Measurements from ENCODE around the gene SPTB.

The SPTB gene

DNA sequence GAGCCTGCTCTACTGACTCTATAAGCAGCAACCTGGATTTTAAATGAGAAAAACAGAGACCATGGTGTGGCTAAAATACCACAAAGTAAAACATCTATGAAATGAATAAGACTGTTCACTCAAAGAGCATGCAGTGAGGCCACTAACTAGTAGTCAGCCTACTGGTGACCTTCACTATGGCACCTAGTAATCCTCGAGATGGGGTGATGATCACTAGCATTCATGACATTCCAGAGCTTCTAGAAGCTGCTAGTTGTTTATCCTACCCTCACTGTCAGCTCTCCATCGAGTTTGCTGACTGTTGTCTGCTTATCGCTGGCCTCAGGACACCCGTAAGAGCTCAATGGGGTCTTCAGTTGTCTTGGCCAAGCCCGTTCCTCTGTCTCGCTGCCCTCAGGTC lies 13.7 kb downstream of the SPTB start:
- H2BK5ac ChIP-seq (ENCODE audit: low read depth, low read length, poor library complexity, severe bottlenecking), result no peak overlapping the region
- peaks cover 37 to 65% of the 10 kb centered on the region in 2 experiments for H3K27me3 ChIP-seq (ENCODE audit: control insufficient read depth in 1 of 2, insufficient read depth in 1 of 2, low read length in 2 of 2)
- no peak overlapping the region for H3K18ac ChIP-seq (ENCODE audit: low read depth in 1 of 2, low read length in 2 of 2)
- no peak for DNase-seq
- no peaks in the 10 kb centered on the region for H3K79me1 ChIP-seq (replicated peaks; ENCODE audit: low read length, poor library complexity, severe bottlenecking)
- H3K23ac ChIP-seq (ENCODE audit: low read length in 2 of 2), result no peak overlapping the region
- H4K8ac ChIP-seq (ENCODE audit: low read length), result no peak overlapping the region
- no peak overlapping the region for H3K9ac ChIP-seq (ENCODE audit: low read length)
- no peak overlapping the region for H3K4me2 ChIP-seq (ENCODE audit: low read length, poor library complexity, severe bottlenecking)
- H2BK15ac ChIP-seq (ENCODE audit: low read depth, poor library complexity, severe bottlenecking), result no peak overlapping the region
- no peak overlapping the region for H3K4ac ChIP-seq (ENCODE audit: low read depth in 1 of 2, low read length in 2 of 2)
- no peaks in the 10 kb centered on the region for H3K4me1 ChIP-seq (ENCODE audit: control insufficient read depth, insufficient read depth, low read depth, low read length)
- no peak overlapping the region for H2AK5ac ChIP-seq (ENCODE audit: low read length, severe bottlenecking)
- no peak overlapping the region for H2AFZ ChIP-seq (ENCODE audit: low read depth, low read length)
- 70% methylated on average over 6 of the region's 6 CpGs for WGBS
- H2BK12ac ChIP-seq (ENCODE audit: low read length in 2 of 2), result no peak overlapping the region
- H3K4me3 ChIP-seq (ENCODE audit: insufficient read depth in 1 of 2, low read depth in 1 of 2, low read length in 2 of 2), result no peak overlapping the region
- no peak overlapping the region for H4K91ac ChIP-seq (ENCODE audit: low read length)
- H3K27ac ChIP-seq (ENCODE audit: low read length, poor library complexity, severe bottlenecking), result no peak overlapping the region
- H2BK120ac ChIP-seq (ENCODE audit: low read depth, low read length), result no peak overlapping the region
- H3K36me3 ChIP-seq (ENCODE audit: control insufficient read depth in 1 of 2, insufficient read depth in 2 of 2, low read depth in 1 of 2, low read length in 2 of 2), result no peaks in the 10 kb centered on the region
- no peak overlapping the region for H3K14ac ChIP-seq (ENCODE audit: low read length in 2 of 2)
- H3K9me3 ChIP-seq (ENCODE audit: control insufficient read depth, low read length), result no peaks in the 10 kb centered on the region

DNA sequence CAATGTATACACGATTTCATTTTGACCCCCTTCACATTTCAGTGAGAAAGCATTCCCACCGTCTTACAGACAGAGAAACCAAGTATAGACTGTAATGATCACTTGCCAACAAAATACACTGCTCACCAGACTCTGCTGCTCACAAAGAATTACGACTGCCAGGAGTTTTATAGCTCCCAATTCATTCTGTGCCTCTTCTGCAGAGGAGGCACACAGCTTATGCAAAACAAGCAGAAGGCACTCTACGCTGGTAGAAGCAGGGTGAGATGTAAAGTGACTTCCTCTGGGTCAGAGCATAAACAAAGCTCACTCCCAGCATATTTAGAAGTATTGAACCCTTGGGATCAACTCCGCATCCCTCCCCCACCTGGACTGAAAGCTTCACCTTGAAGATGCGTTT lies 14.6 kb downstream of the SPTB start:
- 80% methylated on average over 5 of the region's 6 CpGs for WGBS
- Histone ChIP-seq H3K18ac (ENCODE audit: low read depth in 1 of 2, low read length in 2 of 2) (no peak overlapping the region), H3K27ac (ENCODE audit: low read length, poor library complexity, severe bottlenecking) (no peak overlapping the region)

DNA sequence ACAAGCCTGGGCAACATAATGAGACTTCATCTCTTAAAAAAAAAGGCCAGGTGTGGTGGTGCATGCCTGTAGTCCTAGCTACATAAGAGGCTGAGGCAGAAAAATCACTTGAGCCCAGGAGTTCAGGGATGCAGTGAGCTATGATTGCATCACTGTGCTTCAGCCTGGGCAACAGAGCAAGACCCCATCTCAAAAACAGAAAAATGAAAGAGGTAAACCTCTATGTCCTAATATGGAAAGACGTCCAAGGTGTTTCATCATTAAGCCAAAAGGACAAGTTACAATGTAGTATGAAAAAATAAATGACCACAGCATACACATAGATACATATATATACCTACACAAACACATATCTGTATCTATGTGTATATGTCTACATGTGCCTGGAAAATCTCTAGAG lies 15.4 kb downstream of the SPTB start:
- Histone ChIP-seq H4K8ac (ENCODE audit: low read length) (no peak overlapping the region), H2BK5ac (ENCODE audit: low read depth, low read length, poor library complexity, severe bottlenecking) (no peak overlapping the region), H3K9ac (ENCODE audit: low read length) (no peak overlapping the region), H3K4ac (ENCODE audit: low read depth in 1 of 2, low read length in 2 of 2) (no peak overlapping the region), H3K4me3 (ENCODE audit: insufficient read depth in 1 of 2, low read depth in 1 of 2, low read length in 2 of 2) (no peak overlapping the region), H3K4me1 (ENCODE audit: control insufficient read depth, insufficient read depth, low read depth, low read length) (no peaks in the 10 kb centered on the region), H3K79me1 (replicated peaks; ENCODE audit: low read length, poor library complexity, severe bottlenecking) (no peaks in the 10 kb centered on the region), H2AFZ (ENCODE audit: low read depth, low read length) (no peak overlapping the region), H3K36me3 (ENCODE audit: control insufficient read depth in 1 of 2, insufficient read depth in 2 of 2, low read depth in 1 of 2, low read length in 2 of 2) (no peaks in the 10 kb centered on the region), H3K4me2 (ENCODE audit: low read length, poor library complexity, severe bottlenecking) (no peak overlapping the region), H3K14ac (ENCODE audit: low read length in 2 of 2) (no peak overlapping the region), H2AK5ac (ENCODE audit: low read length, severe bottlenecking) (no peak overlapping the region), H3K9me3 (ENCODE audit: control insufficient read depth, low read length) (no peaks in the 10 kb centered on the region), H2BK120ac (ENCODE audit: low read depth, low read length) (no peak overlapping the region), H3K27ac (ENCODE audit: low read length, poor library complexity, severe bottlenecking) (no peak overlapping the region), H3K23ac (ENCODE audit: low read length in 2 of 2) (no peak overlapping the region), H2BK12ac (ENCODE audit: low read length in 2 of 2) (no peak overlapping the region), H3K18ac (ENCODE audit: low read depth in 1 of 2, low read length in 2 of 2) (no peak overlapping the region), H4K91ac (ENCODE audit: low read length) (no peak overlapping the region), H3K27me3 (ENCODE audit: control insufficient read depth in 1 of 2, insufficient read depth in 1 of 2, low read length in 2 of 2) (peaks cover 42 to 76% of the 10 kb centered on the region in 2 experiments), H2BK15ac (ENCODE audit: low read depth, poor library complexity, severe bottlenecking) (no peak overlapping the region)
- WGBS, result no CpG with 5 or more reads among the region's 1 CpG
- no peak for DNase-seq

More for the DNA sequence above, 14.6 kb downstream of the SPTB start:
- Histone ChIP-seq H2BK120ac (ENCODE audit: low read depth, low read length) (no peak overlapping the region), H2AFZ (ENCODE audit: low read depth, low read length) (no peak overlapping the region), H3K79me1 (replicated peaks; ENCODE audit: low read length, poor library complexity, severe bottlenecking) (no peaks in the 10 kb centered on the region), H3K36me3 (ENCODE audit: control insufficient read depth in 1 of 2, insufficient read depth in 2 of 2, low read depth in 1 of 2, low read length in 2 of 2) (no peaks in the 10 kb centered on the region), H2BK15ac (ENCODE audit: low read depth, poor library complexity, severe bottlenecking) (no peak overlapping the region), H3K9ac (ENCODE audit: low read length) (no peak overlapping the region), H4K8ac (ENCODE audit: low read length) (no peak overlapping the region), H3K9me3 (ENCODE audit: control insufficient read depth, low read length) (no peaks in the 10 kb centered on the region), H3K4me3 (ENCODE audit: insufficient read depth in 1 of 2, low read depth in 1 of 2, low read length in 2 of 2) (no peak overlapping the region), H3K4me2 (ENCODE audit: low read length, poor library complexity, severe bottlenecking) (no peak overlapping the region), H3K4me1 (ENCODE audit: control insufficient read depth, insufficient read depth, low read depth, low read length) (no peaks in the 10 kb centered on the region), H2AK5ac (ENCODE audit: low read length, severe bottlenecking) (no peak overlapping the region), H3K27me3 (ENCODE audit: control insufficient read depth in 1 of 2, insufficient read depth in 1 of 2, low read length in 2 of 2) (peaks cover 39 to 74% of the 10 kb centered on the region in 2 experiments), H3K14ac (ENCODE audit: low read length in 2 of 2) (no peak overlapping the region), H3K23ac (ENCODE audit: low read length in 2 of 2) (no peak overlapping the region), H2BK12ac (ENCODE audit: low read length in 2 of 2) (no peak overlapping the region), H4K91ac (ENCODE audit: low read length) (no peak overlapping the region), H3K4ac (ENCODE audit: low read depth in 1 of 2, low read length in 2 of 2) (no peak overlapping the region), H2BK5ac (ENCODE audit: low read depth, low read length, poor library complexity, severe bottlenecking) (no peak overlapping the region)
- DNase-seq, result no peak

DNA sequence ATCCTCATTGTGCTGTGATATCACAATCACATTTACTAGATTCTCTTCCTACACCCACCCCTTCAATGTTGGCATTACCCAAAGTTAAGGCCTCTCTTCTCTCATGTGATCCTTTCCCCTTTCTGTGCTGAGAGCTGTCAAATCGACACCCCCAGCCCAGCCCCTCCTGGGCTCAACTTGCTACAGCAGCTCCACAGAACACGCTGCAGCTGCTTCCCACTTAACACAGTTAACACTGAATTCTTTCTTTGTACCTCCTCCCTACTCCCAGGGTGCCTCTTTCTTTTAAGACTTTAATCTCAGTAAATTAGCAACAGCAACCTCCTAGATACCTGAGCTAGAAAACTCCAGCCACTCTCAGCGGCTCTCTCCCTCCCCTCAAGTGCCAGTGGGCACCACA lies 17.8 kb downstream of the SPTB start:
- no peak overlapping the region for H3K4ac ChIP-seq (ENCODE audit: low read depth in 1 of 2, low read length in 2 of 2)
- peaks cover 53 to 81% of the 10 kb centered on the region in 2 experiments for H3K27me3 ChIP-seq (ENCODE audit: control insufficient read depth in 1 of 2, insufficient read depth in 1 of 2, low read length in 2 of 2)
- H4K8ac ChIP-seq (ENCODE audit: low read length), result no peak overlapping the region
- no peak overlapping the region for H3K23ac ChIP-seq (ENCODE audit: low read length in 2 of 2)
- H3K79me1 ChIP-seq (replicated peaks; ENCODE audit: low read length, poor library complexity, severe bottlenecking), result no peaks in the 10 kb centered on the region
- H3K14ac ChIP-seq (ENCODE audit: low read length in 2 of 2), result no peak overlapping the region
- WGBS, result 13% methylated on average over 2 of the region's 3 CpGs
- no peak overlapping the region for H2BK12ac ChIP-seq (ENCODE audit: low read length in 2 of 2)
- H3K27ac ChIP-seq (ENCODE audit: low read length, poor library complexity, severe bottlenecking), result no peak overlapping the region
- no peak overlapping the region for H2BK15ac ChIP-seq (ENCODE audit: low read depth, poor library complexity, severe bottlenecking)
- H2AFZ ChIP-seq (ENCODE audit: low read depth, low read length), result no peak overlapping the region
- no peak for DNase-seq
- no peak overlapping the region for H3K4me3 ChIP-seq (ENCODE audit: insufficient read depth in 1 of 2, low read depth in 1 of 2, low read length in 2 of 2)
- no peak overlapping the region for H4K91ac ChIP-seq (ENCODE audit: low read length)
- H2BK5ac ChIP-seq (ENCODE audit: low read depth, low read length, poor library complexity, severe bottlenecking), result no peak overlapping the region
- H3K4me2 ChIP-seq (ENCODE audit: low read length, poor library complexity, severe bottlenecking), result no peak overlapping the region
- no peak overlapping the region for H3K18ac ChIP-seq (ENCODE audit: low read depth in 1 of 2, low read length in 2 of 2)
- H3K9ac ChIP-seq (ENCODE audit: low read length), result no peak overlapping the region
- no peaks in the 10 kb centered on the region for H3K9me3 ChIP-seq (ENCODE audit: control insufficient read depth, low read length)
- H3K4me1 ChIP-seq (ENCODE audit: control insufficient read depth, insufficient read depth, low read depth, low read length), result no peaks in the 10 kb centered on the region
- no peak overlapping the region for H2BK120ac ChIP-seq (ENCODE audit: low read depth, low read length)
- no peaks in the 10 kb centered on the region for H3K36me3 ChIP-seq (ENCODE audit: control insufficient read depth in 1 of 2, insufficient read depth in 2 of 2, low read depth in 1 of 2, low read length in 2 of 2)
- no peak overlapping the region for H2AK5ac ChIP-seq (ENCODE audit: low read length, severe bottlenecking)
